ENCODE measurements around the gene HIVEP3. TPM values are rescaled to one million over a fixed set of nuclear protein-coding genes. Genes with fewer than 3 reads are reported as not detected.
A peak's percentile ranks its signal among the peaks of the same experiment; 100 is the strongest.

Gene HIVEP3
- polyA plus RNA-seq, 1 donor (not counting 4 experiments of a cell fraction or from before 2014, with no cell fraction given), result 1.1 TPM

DNA sequence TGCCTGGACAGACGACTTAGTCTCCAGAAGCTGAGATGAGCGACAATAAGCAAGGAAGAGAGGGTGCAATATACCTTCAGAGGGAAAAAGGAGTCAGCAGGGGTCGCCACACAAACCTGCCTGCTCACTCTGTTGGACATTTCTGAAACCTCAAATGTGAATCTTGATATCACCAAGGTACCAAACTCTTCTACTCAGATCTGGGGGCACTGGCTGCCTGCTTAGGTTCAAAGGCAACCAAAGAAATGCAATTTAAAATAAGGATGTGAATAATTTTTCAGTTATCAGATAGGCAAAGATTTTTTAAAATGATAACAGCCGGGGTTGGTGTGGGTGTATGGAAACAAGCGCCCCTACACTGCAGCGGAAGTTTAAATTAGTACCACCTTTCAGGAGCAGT lies 164.2 kb downstream of the HIVEP3 start:
- no peak for FAIRE-seq
- no peaks in the 10 kb centered on the region for H3K79me2 ChIP-seq (ENCODE audit: control insufficient read depth, insufficient read depth, low read length)

GRCh38 chr1:41752514-41753170 lies 166.1 kb downstream of the HIVEP3 start:
- no peak for TF ChIP-seq EZH2 (IDR thresholded peaks at IDR 0.05; ENCODE audit: low read length)
- TF ChIP-seq, protein P1, sequence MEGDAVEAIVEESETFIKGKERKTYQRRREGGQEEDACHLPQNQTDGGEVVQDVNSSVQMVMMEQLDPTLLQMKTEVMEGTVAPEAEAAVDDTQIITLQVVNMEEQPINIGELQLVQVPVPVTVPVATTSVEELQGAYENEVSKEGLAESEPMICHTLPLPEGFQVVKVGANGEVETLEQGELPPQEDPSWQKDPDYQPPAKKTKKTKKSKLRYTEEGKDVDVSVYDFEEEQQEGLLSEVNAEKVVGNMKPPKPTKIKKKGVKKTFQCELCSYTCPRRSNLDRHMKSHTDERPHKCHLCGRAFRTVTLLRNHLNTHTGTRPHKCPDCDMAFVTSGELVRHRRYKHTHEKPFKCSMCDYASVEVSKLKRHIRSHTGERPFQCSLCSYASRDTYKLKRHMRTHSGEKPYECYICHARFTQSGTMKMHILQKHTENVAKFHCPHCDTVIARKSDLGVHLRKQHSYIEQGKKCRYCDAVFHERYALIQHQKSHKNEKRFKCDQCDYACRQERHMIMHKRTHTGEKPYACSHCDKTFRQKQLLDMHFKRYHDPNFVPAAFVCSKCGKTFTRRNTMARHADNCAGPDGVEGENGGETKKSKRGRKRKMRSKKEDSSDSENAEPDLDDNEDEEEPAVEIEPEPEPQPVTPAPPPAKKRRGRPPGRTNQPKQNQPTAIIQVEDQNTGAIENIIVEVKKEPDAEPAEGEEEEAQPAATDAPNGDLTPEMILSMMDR (optimal IDR thresholded peaks at IDR 0.05 in 1 of 3, IDR thresholded peaks at IDR 0.05 in 1 of 3, conservative IDR thresholded peaks at IDR 0.05 in 1 of 3; ENCODE audit: extremely low read depth in 1 of 3, insufficient read depth in 2 of 3, low read length in 3 of 3), result no peak
- H2AFZ ChIP-seq (ENCODE audit: control insufficient read depth, low read length), result peak overlapping the region; percentile 23
- H3K9me3 ChIP-seq (ENCODE audit: control insufficient read depth, low read depth, low read length), result no peaks in the 10 kb centered on the region
- H3K27ac ChIP-seq (ENCODE audit: control insufficient read depth, insufficient read depth, low read length), result peak overlapping the region; percentile 6
- peak overlapping the region; percentile 35 for H3K4me2 ChIP-seq (ENCODE audit: control insufficient read depth, extremely low read depth, insufficient read depth, low read depth, low read length)
- peaks cover 9% of the 10 kb centered on the region for H3K4me1 ChIP-seq (ENCODE audit: control insufficient read depth, extremely low read depth, insufficient read depth, low read length)
- dilution Hi-C loops (cut with MboI; ENCODE audit: extremely low pct_ligation_motif_present, low sequenced_read_pairs), result no loop called here
- no peaks in the 10 kb centered on the region for H3K79me2 ChIP-seq (ENCODE audit: control insufficient read depth, insufficient read depth, low read length)
- DNase-seq (ENCODE audit: low read depth, low spot score) (no peak), FAIRE-seq (peak; percentile 51)
- no peaks in the 10 kb centered on the region for H3K9me1 ChIP-seq (ENCODE audit: control insufficient read depth, extremely low read depth, insufficient read depth, low read length)
- H3K4me3 ChIP-seq (ENCODE audit: control insufficient read depth in 2 of 3, extremely low read depth in 1 of 3, insufficient read depth in 2 of 3, low read depth in 1 of 3, low read length in 3 of 3), result no peak overlapping the region
- no peaks in the 10 kb centered on the region for H3K36me3 ChIP-seq (ENCODE audit: control insufficient read depth in 2 of 2, extremely low read depth in 1 of 2, insufficient read depth in 2 of 2, low read length in 2 of 2)
- H4K20me1 ChIP-seq (ENCODE audit: control insufficient read depth, extremely low read depth, insufficient read depth, low read length), result no peaks in the 10 kb centered on the region
- no peaks in the 10 kb centered on the region for H3K27me3 ChIP-seq (ENCODE audit: control insufficient read depth, extremely low read depth, insufficient read depth, low read length)
- H3K9ac ChIP-seq (ENCODE audit: control insufficient read depth, extremely low read depth, insufficient read depth, low read length), result no peak overlapping the region

More for the DNA sequence above, 164.2 kb downstream of the HIVEP3 start:
- Histone ChIP-seq H2AFZ (ENCODE audit: control insufficient read depth, low read length) (no peak overlapping the region), H3K27ac (ENCODE audit: control insufficient read depth, insufficient read depth, low read length) (no peak overlapping the region), H3K36me3 (ENCODE audit: control insufficient read depth in 2 of 2, extremely low read depth in 1 of 2, insufficient read depth in 2 of 2, low read length in 2 of 2) (no peaks in the 10 kb centered on the region), H3K9me3 (ENCODE audit: control insufficient read depth, low read depth, low read length) (no peaks in the 10 kb centered on the region), H3K9me1 (ENCODE audit: control insufficient read depth, extremely low read depth, insufficient read depth, low read length) (no peaks in the 10 kb centered on the region), H3K4me1 (ENCODE audit: control insufficient read depth, extremely low read depth, insufficient read depth, low read length) (peaks cover 19% of the 10 kb centered on the region), H3K4me3 (ENCODE audit: control insufficient read depth in 2 of 3, extremely low read depth in 1 of 3, insufficient read depth in 2 of 3, low read depth in 1 of 3, low read length in 3 of 3) (no peak overlapping the region), H3K9ac (ENCODE audit: control insufficient read depth, extremely low read depth, insufficient read depth, low read length) (no peak overlapping the region), H4K20me1 (ENCODE audit: control insufficient read depth, extremely low read depth, insufficient read depth, low read length) (no peaks in the 10 kb centered on the region), H3K4me2 (ENCODE audit: control insufficient read depth, extremely low read depth, insufficient read depth, low read depth, low read length) (no peak overlapping the region), H3K27me3 (ENCODE audit: control insufficient read depth, extremely low read depth, insufficient read depth, low read length) (no peaks in the 10 kb centered on the region)
- no peak for TF ChIP-seq EZH2 (IDR thresholded peaks at IDR 0.05; ENCODE audit: low read length)
- TF ChIP-seq, protein P1 (optimal IDR thresholded peaks at IDR 0.05 in 1 of 3, IDR thresholded peaks at IDR 0.05 in 1 of 3, conservative IDR thresholded peaks at IDR 0.05 in 1 of 3; ENCODE audit: extremely low read depth in 1 of 3, insufficient read depth in 2 of 3, low read length in 3 of 3), result peak in 1 of 3 experiments; percentile 50
- dilution Hi-C loops (cut with MboI; ENCODE audit: extremely low pct_ligation_motif_present, low sequenced_read_pairs), result no loop called here
- DNase-seq (ENCODE audit: low read depth, low spot score), result no peak

Measured in keratinocyte (primary cell).